Smooth muscle cell of the brain vasculature (primary cell): ENCODE data around the gene LRRC8C.

Experiments used
- DNase-seq: peaks from one replicate; pipeline ENCODE4 v3.0.0-alpha.2; 2012; ENCODE audit warnings: low read depth, low spot score

The LRRC8C gene

GRCh38 chr1:89633800-89634625, 1.1 kb downstream of the LRRC8C start:
- no peak for DNase-seq

DNA sequence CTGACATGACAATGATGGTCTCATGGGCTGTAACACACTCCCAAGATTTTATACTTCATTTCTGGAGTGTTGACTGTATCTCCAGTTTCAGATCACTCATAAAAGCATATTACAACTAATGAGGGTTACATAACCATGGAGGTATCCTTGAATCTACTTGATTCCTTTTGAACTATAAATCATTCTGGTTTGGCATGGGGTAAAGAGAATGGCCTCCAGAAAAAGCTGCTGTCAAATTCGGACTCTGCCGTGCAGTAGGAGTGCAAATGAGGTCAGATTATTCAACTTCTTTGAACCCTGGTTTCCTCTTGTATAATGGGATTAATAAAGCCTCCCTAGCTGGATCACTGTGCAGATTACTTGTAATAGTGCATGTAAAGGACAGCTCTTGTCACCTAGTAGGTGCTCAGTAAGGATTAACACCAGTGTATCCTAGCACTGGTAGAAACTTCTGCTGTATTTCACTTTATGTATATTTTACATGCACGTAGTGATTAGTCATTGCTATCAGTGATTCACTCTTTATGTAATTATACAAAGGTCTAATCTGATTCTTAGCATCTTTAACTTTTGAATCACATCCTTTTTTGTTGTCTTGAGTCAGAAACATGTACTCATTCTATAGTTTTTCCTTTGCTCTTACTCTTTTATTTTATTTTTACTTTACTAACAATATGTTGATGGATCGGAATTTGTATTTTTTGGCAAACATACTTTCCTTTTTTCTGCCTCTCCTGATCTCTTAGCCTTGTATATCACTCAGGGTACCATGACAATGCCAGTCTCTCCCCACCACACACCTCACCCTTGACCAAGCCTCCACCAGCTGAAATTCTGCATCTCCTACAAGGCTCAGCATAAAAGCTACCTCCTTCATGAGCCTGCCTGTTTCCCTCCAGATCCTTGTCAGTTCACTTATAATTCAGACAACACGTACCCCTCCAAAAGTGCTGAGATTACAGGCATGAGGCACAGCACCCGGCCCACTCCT, 3.2 kb downstream of the LRRC8C start:
- no peak for DNase-seq

GRCh38 chr1:89637496-89637895, 4.6 kb downstream of the LRRC8C start:
- DNase-seq = no peak

- no peak for DNase-seq
Observed at GRCh38 chr1:89640440-89640839, 7.5 kb downstream of the LRRC8C start.

- DNase-seq = no peak
Observed at GRCh38 chr1:89641781-89642180, 8.9 kb downstream of the LRRC8C start.

DNA sequence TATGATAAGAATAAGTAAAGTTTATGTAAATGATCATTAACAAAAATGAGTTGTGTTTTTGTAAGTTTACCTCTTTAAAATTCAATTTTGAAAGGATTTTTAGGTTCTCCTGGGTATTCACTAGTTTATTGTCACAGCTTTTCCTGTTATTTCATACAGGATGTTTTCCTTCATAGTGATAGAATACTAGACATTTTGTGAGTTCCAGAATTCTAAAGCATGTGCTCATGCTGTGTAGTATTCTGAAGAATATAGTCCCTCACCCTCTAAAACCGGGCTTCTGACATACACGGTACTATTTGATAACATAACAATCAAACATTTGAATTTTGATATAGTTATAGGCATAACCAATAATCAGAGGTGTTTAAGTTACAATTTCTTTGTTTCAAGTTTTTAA, 10.7 kb downstream of the LRRC8C start:
- no peak for DNase-seq

DNA sequence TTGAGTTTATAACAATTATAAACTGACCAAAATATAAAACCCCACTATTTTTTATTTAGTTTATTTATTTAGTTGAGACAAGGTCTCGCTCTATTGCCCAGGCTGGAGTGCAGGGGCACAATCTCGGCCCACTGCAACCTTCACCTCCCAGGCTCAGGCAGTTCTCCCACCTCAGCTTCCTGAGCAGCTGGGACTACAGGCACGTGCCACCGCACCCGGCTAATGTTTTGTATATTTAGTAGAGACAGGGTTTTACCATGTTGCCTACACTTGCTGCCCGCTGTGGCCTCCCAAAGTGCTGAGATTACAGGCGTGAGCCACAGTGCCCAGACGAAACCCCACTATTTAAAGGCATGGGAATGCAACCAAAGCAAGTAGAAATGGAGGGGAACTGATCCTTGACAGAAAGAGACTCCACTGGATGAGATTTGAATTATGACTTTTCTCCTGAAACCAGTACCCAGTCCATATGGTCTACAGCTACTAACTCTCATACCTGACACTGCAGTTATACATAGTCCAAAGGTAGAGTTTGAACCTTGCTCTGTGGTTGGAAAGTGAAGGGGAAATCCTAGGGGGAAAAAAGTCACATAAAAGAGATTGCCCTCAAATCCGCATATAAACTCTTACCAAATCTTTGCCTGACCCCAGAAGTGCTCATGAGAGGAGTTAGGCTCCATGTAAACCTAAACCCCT, 11.3 kb downstream of the LRRC8C start:
- DNase-seq = no peak

DNA sequence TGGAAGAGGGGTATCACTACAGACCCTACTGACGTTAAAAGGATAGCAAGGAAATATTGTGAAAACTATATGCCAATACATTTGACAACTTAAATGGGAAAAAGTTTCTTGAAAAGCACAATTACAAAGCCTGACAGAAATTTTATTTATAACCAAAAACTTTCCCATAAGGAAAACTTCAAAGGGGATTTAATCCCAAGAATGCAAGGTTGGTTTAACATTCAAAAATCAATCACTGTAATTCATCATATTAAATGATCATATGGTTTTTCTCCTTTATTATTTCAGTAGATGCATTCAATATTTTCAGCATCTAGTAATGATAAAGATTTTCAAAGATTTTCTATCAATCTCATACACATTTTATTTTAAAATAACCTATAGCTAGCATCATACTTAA, 13.3 kb downstream of the LRRC8C start:
- no peak for DNase-seq

GRCh38 chr1:89649783-89650182, 16.9 kb downstream of the LRRC8C start:
- no peak for DNase-seq

GRCh38 chr1:89652373-89652772, 19.5 kb downstream of the LRRC8C start:
- no peak for DNase-seq

- no peak for DNase-seq
Observed at GRCh38 chr1:89657886-89658285, 25.0 kb downstream of the LRRC8C start.

- DNase-seq = no peak
Observed at GRCh38 chr1:89659322-89660081, 26.6 kb downstream of the LRRC8C start.

- DNase-seq = no peak
Observed at GRCh38 chr1:89660224-89661061, 27.5 kb downstream of the LRRC8C start.

- DNase-seq = no peak
Observed at GRCh38 chr1:89665941-89666340, 33.0 kb downstream of the LRRC8C start.

DNA sequence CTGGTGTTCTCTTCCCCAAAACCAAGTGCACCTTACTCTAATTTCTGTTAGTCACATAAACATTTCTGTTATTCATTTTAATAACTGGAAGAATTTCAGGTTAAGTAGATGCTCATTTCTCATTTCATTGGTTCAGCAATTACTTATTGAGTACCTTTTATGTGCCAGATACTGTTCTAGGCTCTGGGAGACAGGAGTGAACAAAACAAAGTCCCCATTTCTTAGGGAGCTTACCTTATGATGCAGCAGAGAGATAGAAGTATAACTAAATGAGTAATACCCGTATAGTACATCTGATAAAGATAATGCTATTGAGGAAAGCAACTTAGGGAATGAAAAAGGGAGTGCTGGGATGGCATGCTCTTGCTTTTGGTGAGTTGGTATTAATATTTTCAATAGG, 33.7 kb downstream of the LRRC8C start:
- no peak for DNase-seq

GRCh38 chr1:89667691-89668090, 34.8 kb downstream of the LRRC8C start:
- no peak for DNase-seq

- no peak for DNase-seq
Observed at GRCh38 chr1:89668961-89669360, 36.0 kb downstream of the LRRC8C start.

GRCh38 chr1:89669441-89669840, 36.5 kb downstream of the LRRC8C start:
- no peak for DNase-seq

DNA sequence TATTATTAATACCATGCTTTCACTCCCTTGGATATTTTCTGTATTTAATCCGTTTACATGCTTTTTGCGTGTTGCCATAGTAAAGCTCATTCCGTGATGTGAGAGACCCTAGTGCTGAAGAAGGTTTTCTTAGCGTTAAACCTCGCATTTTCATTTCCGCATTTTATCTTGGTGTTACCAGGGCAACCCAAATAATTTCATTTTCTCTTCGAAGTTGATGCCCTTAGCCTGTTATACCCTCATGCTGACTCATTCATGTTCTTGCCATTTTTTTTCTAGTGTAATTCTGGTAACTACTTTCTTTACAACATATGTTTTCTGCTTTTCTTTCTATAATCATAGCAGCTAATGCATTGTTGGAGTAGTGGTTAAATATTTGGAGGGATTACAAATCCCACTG, 37.2 kb downstream of the LRRC8C start:
- DNase-seq = no peak

DNA sequence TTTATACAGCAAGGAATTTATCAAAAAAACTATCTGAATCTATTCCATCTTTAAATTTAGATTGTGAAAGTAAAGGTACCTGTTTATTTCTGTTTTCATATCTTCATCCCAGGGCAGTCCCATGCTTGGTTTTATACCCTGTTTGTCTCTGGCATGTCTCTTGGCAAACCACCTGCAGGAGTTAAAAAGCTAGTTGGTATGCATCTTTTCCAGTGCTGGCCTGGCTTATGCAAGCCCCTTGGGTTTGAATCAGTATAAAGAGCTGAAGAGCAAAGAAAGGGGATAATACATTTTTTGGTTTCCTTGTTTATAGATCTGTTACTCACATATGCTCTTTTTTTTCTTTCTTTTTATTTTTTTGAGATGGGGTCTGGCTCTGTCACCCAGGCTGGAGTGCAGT, 37.8 kb downstream of the LRRC8C start:
- DNase-seq = no peak
